ENCODE measurements around the gene MOB3A. TPM values are rescaled to one million over a fixed set of nuclear protein-coding genes. Genes with fewer than 3 reads are reported as not detected.

The MOB3A gene
- total and polyA plus RNA-seq, 2 experiments from 2014 or later, result 2.9 to 5.9 TPM

DNA sequence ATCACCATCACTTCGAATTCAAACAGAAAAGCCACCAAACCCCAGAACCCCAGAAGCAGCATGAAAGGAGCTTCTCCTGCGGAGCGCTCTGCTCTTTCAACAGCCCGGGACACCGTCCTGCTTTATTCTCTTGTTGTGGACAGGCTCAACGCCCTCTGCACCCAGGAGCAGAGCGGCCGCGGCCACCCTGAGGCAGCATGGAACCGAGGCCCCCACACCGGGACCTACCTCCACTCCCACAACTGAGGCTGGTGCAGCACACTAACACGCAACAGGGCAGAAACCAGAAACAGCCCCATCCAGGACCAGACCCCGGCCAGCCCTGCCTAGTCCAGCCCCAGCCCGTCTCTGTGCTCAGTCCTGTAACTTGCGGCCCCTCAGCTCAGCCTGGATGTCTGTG is 48.1 kb upstream of the MOB3A start:
- peaks cover 13% of the 10 kb centered on the region for H3K4me1 Mint-ChIP-seq
- Histone ChIP-seq H4K20me1 (replicated peaks; ENCODE audit: insufficient read depth) (peaks cover 72% of the 10 kb centered on the region), H3K27me3 (ENCODE audit: insufficient read depth) (no peaks in the 10 kb centered on the region), H3K4me1 (ENCODE audit: insufficient read depth) (no peaks in the 10 kb centered on the region), H3K9me2 (ENCODE audit: insufficient read depth) (no peaks in the 10 kb centered on the region), H3K36me3 (ENCODE audit: insufficient read depth) (peaks cover 4% of the 10 kb centered on the region; the same call in 1 of the 2 replicates), H3F3A (replicated peaks; ENCODE audit: low read depth) (no peaks in the 10 kb centered on the region), H3K4me2 (no peak overlapping the region), H3K4me3 (no peak overlapping the region), H3K27ac (ENCODE audit: low read depth) (peak overlapping the region; percentile 84; the same call in 1 of the 2 replicates), H3K79me2 (replicated peaks; ENCODE audit: insufficient read depth) (peaks cover 100% of the 10 kb centered on the region), H2AFZ (no peak overlapping the region)
- DNase-seq (ENCODE audit: low spot score) (no peak), ATAC-seq (no peak)
- TF ChIP-seq ZNF114 (CRISPR knock-in tag; IDR thresholded peaks at IDR 0.05), result no peak
- no peak for TF ChIP-seq JUNB (IDR thresholded peaks at IDR 0.05; ENCODE audit: unreplicated experiment)
- TF ChIP-seq, protein P1, sequence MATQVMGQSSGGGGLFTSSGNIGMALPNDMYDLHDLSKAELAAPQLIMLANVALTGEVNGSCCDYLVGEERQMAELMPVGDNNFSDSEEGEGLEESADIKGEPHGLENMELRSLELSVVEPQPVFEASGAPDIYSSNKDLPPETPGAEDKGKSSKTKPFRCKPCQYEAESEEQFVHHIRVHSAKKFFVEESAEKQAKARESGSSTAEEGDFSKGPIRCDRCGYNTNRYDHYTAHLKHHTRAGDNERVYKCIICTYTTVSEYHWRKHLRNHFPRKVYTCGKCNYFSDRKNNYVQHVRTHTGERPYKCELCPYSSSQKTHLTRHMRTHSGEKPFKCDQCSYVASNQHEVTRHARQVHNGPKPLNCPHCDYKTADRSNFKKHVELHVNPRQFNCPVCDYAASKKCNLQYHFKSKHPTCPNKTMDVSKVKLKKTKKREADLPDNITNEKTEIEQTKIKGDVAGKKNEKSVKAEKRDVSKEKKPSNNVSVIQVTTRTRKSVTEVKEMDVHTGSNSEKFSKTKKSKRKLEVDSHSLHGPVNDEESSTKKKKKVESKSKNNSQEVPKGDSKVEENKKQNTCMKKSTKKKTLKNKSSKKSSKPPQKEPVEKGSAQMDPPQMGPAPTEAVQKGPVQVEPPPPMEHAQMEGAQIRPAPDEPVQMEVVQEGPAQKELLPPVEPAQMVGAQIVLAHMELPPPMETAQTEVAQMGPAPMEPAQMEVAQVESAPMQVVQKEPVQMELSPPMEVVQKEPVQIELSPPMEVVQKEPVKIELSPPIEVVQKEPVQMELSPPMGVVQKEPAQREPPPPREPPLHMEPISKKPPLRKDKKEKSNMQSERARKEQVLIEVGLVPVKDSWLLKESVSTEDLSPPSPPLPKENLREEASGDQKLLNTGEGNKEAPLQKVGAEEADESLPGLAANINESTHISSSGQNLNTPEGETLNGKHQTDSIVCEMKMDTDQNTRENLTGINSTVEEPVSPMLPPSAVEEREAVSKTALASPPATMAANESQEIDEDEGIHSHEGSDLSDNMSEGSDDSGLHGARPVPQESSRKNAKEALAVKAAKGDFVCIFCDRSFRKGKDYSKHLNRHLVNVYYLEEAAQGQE (IDR thresholded peaks at IDR 0.05; ENCODE audit: unreplicated experiment), result no peak
- TF ChIP-seq EZH2 (IDR thresholded peaks at IDR 0.05; ENCODE audit: low read depth, unreplicated experiment), result no peak
- TF ChIP-seq NANOG (IDR thresholded peaks at IDR 0.05; ENCODE audit: borderline replicate concordance), result no peak
- TF ChIP-seq, protein P2, sequence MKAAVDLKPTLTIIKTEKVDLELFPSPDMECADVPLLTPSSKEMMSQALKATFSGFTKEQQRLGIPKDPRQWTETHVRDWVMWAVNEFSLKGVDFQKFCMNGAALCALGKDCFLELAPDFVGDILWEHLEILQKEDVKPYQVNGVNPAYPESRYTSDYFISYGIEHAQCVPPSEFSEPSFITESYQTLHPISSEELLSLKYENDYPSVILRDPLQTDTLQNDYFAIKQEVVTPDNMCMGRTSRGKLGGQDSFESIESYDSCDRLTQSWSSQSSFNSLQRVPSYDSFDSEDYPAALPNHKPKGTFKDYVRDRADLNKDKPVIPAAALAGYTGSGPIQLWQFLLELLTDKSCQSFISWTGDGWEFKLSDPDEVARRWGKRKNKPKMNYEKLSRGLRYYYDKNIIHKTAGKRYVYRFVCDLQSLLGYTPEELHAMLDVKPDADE (IDR thresholded peaks at IDR 0.05), result no peak
- TF ChIP-seq, protein P3, sequence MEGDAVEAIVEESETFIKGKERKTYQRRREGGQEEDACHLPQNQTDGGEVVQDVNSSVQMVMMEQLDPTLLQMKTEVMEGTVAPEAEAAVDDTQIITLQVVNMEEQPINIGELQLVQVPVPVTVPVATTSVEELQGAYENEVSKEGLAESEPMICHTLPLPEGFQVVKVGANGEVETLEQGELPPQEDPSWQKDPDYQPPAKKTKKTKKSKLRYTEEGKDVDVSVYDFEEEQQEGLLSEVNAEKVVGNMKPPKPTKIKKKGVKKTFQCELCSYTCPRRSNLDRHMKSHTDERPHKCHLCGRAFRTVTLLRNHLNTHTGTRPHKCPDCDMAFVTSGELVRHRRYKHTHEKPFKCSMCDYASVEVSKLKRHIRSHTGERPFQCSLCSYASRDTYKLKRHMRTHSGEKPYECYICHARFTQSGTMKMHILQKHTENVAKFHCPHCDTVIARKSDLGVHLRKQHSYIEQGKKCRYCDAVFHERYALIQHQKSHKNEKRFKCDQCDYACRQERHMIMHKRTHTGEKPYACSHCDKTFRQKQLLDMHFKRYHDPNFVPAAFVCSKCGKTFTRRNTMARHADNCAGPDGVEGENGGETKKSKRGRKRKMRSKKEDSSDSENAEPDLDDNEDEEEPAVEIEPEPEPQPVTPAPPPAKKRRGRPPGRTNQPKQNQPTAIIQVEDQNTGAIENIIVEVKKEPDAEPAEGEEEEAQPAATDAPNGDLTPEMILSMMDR (conservative IDR thresholded peaks at IDR 0.05; ENCODE audit: low read depth in 2 of 2), result no peak
- TF ChIP-seq CREB1 (CRISPR knock-in tag; IDR thresholded peaks at IDR 0.05; ENCODE audit: low read depth), result no peak
- no peak for TF ChIP-seq STAT1 (IDR thresholded peaks at IDR 0.05; ENCODE audit: unreplicated experiment)
- TF ChIP-seq POLR2AphosphoS5 (IDR thresholded peaks at IDR 0.05; ENCODE audit: low read depth), result no peak
- TF ChIP-seq EZH2phosphoT487 (IDR thresholded peaks at IDR 0.05; ENCODE audit: unreplicated experiment), result no peak
- TF ChIP-seq ZNF331 (CRISPR knock-in tag; IDR thresholded peaks at IDR 0.05; ENCODE audit: low read depth), result no peak
- TF ChIP-seq, protein P4, sequence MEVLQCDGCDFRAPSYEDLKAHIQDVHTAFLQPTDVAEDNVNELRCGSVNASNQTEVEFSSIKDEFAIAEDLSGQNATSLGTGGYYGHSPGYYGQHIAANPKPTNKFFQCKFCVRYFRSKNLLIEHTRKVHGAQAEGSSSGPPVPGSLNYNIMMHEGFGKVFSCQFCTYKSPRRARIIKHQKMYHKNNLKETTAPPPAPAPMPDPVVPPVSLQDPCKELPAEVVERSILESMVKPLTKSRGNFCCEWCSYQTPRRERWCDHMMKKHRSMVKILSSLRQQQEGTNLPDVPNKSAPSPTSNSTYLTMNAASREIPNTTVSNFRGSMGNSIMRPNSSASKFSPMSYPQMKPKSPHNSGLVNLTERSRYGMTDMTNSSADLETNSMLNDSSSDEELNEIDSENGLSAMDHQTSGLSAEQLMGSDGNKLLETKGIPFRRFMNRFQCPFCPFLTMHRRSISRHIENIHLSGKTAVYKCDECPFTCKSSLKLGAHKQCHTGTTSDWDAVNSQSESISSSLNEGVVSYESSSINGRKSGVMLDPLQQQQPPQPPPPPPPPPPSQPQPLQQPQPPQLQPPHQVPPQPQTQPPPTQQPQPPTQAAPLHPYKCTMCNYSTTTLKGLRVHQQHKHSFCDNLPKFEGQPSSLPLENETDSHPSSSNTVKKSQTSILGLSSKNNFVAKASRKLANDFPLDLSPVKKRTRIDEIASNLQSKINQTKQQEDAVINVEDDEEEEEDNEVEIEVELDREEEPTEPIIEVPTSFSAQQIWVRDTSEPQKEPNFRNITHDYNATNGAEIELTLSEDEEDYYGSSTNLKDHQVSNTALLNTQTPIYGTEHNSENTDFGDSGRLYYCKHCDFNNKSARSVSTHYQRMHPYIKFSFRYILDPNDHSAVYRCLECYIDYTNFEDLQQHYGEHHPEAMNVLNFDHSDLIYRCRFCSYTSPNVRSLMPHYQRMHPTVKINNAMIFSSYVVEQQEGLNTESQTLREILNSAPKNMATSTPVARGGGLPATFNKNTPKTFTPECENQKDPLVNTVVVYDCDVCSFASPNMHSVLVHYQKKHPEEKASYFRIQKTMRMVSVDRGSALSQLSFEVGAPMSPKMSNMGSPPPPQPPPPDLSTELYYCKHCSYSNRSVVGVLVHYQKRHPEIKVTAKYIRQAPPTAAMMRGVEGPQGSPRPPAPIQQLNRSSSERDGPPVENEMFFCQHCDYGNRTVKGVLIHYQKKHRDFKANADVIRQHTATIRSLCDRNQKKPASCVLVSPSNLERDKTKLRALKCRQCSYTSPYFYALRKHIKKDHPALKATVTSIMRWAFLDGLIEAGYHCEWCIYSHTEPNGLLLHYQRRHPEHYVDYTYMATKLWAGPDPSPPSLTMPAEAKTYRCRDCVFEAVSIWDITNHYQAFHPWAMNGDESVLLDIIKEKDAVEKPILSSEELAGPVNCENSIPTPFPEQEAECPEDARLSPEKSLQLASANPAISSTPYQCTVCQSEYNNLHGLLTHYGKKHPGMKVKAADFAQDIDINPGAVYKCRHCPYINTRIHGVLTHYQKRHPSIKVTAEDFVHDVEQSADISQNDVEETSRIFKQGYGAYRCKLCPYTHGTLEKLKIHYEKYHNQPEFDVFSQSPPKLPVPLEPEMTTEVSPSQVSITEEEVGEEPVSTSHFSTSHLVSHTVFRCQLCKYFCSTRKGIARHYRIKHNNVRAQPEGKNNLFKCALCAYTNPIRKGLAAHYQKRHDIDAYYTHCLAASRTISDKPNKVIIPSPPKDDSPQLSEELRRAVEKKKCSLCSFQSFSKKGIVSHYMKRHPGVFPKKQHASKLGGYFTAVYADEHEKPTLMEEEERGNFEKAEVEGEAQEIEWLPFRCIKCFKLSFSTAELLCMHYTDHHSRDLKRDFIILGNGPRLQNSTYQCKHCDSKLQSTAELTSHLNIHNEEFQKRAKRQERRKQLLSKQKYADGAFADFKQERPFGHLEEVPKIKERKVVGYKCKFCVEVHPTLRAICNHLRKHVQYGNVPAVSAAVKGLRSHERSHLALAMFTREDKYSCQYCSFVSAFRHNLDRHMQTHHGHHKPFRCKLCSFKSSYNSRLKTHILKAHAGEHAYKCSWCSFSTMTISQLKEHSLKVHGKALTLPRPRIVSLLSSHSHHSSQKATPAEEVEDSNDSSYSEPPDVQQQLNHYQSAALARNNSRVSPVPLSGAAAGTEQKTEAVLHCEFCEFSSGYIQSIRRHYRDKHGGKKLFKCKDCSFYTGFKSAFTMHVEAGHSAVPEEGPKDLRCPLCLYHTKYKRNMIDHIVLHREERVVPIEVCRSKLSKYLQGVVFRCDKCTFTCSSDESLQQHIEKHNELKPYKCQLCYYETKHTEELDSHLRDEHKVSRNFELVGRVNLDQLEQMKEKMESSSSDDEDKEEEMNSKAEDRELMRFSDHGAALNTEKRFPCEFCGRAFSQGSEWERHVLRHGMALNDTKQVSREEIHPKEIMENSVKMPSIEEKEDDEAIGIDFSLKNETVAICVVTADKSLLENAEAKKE (CRISPR knock-in tag; IDR thresholded peaks at IDR 0.05), result no peak
- H3K36me3 Mint-ChIP-seq (ENCODE audit: low read depth), result peaks cover 24% of the 10 kb centered on the region
- no peak overlapping the region for H3K4me3 Mint-ChIP-seq
- H3K9me3 Mint-ChIP-seq, result no peaks in the 10 kb centered on the region
- H3K27me3 Mint-ChIP-seq (ENCODE audit: insufficient read depth, low read depth, poor library complexity), result peaks cover 14% of the 10 kb centered on the region
- peak overlapping the region; percentile 65; the same call in 1 of the 2 replicates for H3K27ac Mint-ChIP-seq
